ENCODE data around the gene HMGN2.

DNA sequence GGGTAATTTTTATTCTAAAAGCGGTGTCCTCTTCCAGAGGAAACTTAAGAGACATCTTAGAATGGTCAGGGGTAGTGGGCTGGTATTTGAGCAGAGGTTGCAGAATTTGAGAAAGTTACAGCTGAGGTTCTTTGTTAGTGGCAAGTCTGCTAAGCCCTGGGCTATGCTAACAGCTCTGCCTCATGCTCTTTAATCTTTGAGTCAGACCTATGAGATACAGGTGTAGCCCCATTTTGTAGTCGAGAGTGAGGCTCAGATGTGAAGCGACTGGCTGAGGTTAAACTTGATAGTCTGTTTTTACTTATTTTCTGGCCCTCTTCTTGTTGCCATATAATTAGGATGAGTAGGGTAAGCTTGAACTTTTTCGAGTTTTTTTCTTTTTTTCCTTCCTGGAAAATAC lies 4.7 kb downstream of the HMGN2 start:
- TF ChIP-seq, protein P1, sequence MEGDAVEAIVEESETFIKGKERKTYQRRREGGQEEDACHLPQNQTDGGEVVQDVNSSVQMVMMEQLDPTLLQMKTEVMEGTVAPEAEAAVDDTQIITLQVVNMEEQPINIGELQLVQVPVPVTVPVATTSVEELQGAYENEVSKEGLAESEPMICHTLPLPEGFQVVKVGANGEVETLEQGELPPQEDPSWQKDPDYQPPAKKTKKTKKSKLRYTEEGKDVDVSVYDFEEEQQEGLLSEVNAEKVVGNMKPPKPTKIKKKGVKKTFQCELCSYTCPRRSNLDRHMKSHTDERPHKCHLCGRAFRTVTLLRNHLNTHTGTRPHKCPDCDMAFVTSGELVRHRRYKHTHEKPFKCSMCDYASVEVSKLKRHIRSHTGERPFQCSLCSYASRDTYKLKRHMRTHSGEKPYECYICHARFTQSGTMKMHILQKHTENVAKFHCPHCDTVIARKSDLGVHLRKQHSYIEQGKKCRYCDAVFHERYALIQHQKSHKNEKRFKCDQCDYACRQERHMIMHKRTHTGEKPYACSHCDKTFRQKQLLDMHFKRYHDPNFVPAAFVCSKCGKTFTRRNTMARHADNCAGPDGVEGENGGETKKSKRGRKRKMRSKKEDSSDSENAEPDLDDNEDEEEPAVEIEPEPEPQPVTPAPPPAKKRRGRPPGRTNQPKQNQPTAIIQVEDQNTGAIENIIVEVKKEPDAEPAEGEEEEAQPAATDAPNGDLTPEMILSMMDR (conservative IDR thresholded peaks at IDR 0.05 in 1 of 2, IDR thresholded peaks at IDR 0.05 in 1 of 2; ENCODE audit: extremely low read depth in 1 of 2, insufficient read depth in 1 of 2, low read depth in 1 of 2, low read length in 2 of 2): no peak
- TF ChIP-seq EZH2 (IDR thresholded peaks at IDR 0.05; ENCODE audit: borderline replicate concordance, low read length): no peak
